GM18498 (cell line): ENCODE results near the gene GRIN3A.

ENCODE experiments used
- ATAC-seq: cut with Tn5 transposase; IDR thresholded peaks from one replicate; pipeline ENCODE4 v1.9.1; 2021; ENCODE audit warnings: mild to moderate bottlenecking, moderate library complexity; ENCODE audit not compliant: unreplicated experiment

GRIN3A gene

DNA sequence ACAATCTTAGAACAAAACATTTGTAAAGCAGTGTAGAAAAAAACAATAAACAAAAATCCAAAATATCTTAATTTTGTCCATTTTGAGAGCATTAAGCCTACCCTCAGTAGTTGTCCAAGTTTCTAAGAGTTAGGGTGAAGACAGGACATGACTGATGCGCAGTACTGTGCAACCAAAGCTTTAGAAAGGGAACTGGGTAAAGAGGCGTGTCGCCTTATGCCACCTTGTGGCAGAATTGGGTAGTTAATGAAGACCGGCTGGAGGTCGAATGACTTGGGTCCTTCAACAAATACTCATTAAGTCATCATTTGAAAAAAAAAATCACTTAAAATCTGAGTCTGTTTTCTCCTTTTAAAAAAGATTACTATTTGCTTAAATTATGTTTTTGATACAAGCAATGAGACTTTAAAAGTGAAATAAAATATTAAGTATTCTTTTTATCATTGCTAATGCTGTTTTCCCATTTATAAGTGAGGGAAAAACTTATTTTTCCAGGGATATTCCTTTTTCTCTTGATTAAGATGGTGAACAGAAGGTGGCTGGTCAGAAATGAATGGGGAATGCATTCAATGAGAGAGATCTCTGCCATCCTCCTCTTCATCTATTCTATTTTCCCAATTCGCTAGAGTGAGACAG lies 208.3 kb downstream of the GRIN3A start:
- ATAC-seq, result peak; percentile 49

- no peak for ATAC-seq
Observed at GRCh38 chr9:101528015-101528414, 210.4 kb downstream of the GRIN3A start.

- ATAC-seq, result no peak
Observed at GRCh38 chr9:101527066-101527465, 211.4 kb downstream of the GRIN3A start.

- no peak for ATAC-seq
Observed at GRCh38 chr9:101524371-101524770, 214.1 kb downstream of the GRIN3A start.
